Naive thymus-derived CD4-positive, alpha-beta T cell (primary cell): Measurements from ENCODE around the gene TMEM40. TPM values are rescaled to one million over a fixed set of nuclear protein-coding genes. Genes with fewer than 3 reads are reported as not detected.
A peak's percentile ranks its signal among the peaks of the same experiment; 100 is the strongest.

ENCODE experiments used
- ATAC-seq: fragments of 150-1000 bp; cut with Tn5 transposase; 2 replicates; pipeline ENCODE4 v1.10.0; 2021; ENCODE audit warnings: mild to moderate bottlenecking, moderate library complexity
- CTCF ChIA-PET: fragments of 350-600 bp; sonication (Branson Sonifier 250); formaldehyde crosslinking; loops from one replicate; lab custom pipeline; 2021; ENCODE audit warnings: antibody characterized with exemption; lab: Charles Lee
- POLR2A ChIA-PET: fragments of 350-600 bp; sonication (Branson Sonifier 250); formaldehyde crosslinking; loops from one replicate; lab custom pipeline; 2021; ENCODE audit warnings: antibody characterized with exemption, inconsistent platforms; lab: Charles Lee
- DNase-seq, 9 donors: peaks; one replicate each; pipeline versions ENCODE4 v3.0.0 to v3.0.0-alpha.2; 2020 to 2022; ENCODE audit warnings: mixed read lengths in 1 of 9
- H3K27ac ChIP-seq: one replicate; pipeline ENCODE4 v1.7.0; 2013; ENCODE audit warnings: mild to moderate bottlenecking, low read depth, low read length, moderate library complexity
- H3K27me3 ChIP-seq, 2 donors: one replicate each; pipeline ENCODE4 v1.7.0; 2013; ENCODE audit warnings: low read length in 2 of 2, mild to moderate bottlenecking in 2 of 2, moderate library complexity in 2 of 2; ENCODE audit not compliant: control insufficient read depth in 2 of 2, insufficient read depth in 2 of 2
- H3K36me3 ChIP-seq, 3 experiments: 1 replicate in 2 of 3; 2 replicates in 1 of 3; pipeline ENCODE4 v1.7.0; 2013; ENCODE audit warnings: low read length in 3 of 3, mild to moderate bottlenecking in 3 of 3, moderate library complexity in 1 of 3; ENCODE audit not compliant: insufficient read depth in 3 of 3, control insufficient read depth in 2 of 3
- H3K4me1 ChIP-seq, 2 donors: one replicate each; pipeline ENCODE4 v1.7.0; 2013; ENCODE audit warnings: low read length in 2 of 2, mild to moderate bottlenecking in 2 of 2, moderate library complexity in 1 of 2; ENCODE audit not compliant: control insufficient read depth in 2 of 2, insufficient read depth in 2 of 2
- H3K4me3 ChIP-seq: 2 replicates; pipeline ENCODE4 v1.7.0; 2013; ENCODE audit warnings: mild to moderate bottlenecking, low read length
- H3K9me3 ChIP-seq, 3 experiments: 1 replicate in 2 of 3; 2 replicates in 1 of 3; pipeline ENCODE4 v1.7.0; 2013; ENCODE audit warnings: low read length in 3 of 3; ENCODE audit not compliant: control insufficient read depth in 2 of 3
- H3K27ac Mint-ChIP-seq, 9 donors: one replicate each; pipeline ENCODE4 v1.8.0; 2020 to 2022; ENCODE audit warnings: mixed read lengths in 9 of 9, mild to moderate bottlenecking in 8 of 9, moderate library complexity in 5 of 9, inconsistent platforms in 2 of 9
- H3K27me3 Mint-ChIP-seq, 5 donors: one replicate each; pipeline ENCODE4 v1.8.0; 2021 to 2022; ENCODE audit warnings: mixed read lengths in 5 of 5, mild to moderate bottlenecking in 1 of 5
- H3K36me3 Mint-ChIP-seq, 5 donors: one replicate each; pipeline ENCODE4 v1.8.0; 2020 to 2022; ENCODE audit warnings: mixed read lengths in 5 of 5, mild to moderate bottlenecking in 3 of 5, inconsistent platforms in 1 of 5
- H3K4me1 Mint-ChIP-seq, 7 donors: one replicate each; pipeline ENCODE4 v1.8.0; 2020 to 2022; ENCODE audit warnings: mixed read lengths in 7 of 7, mild to moderate bottlenecking in 3 of 7, inconsistent platforms in 1 of 7
- H3K4me3 Mint-ChIP-seq, 10 donors: one replicate each; pipeline ENCODE4 v1.8.0; 2020 to 2022; ENCODE audit warnings: mild to moderate bottlenecking in 10 of 10, mixed read lengths in 10 of 10, moderate library complexity in 6 of 10, inconsistent platforms in 2 of 10
- H3K9me3 Mint-ChIP-seq, 11 donors: one replicate each; pipeline ENCODE4 v1.8.0; 2020 to 2022; ENCODE audit warnings: mixed read lengths in 11 of 11, mild to moderate bottlenecking in 4 of 11, inconsistent platforms in 1 of 11, moderate library complexity in 1 of 11
- intact Hi-C, 2 donors: fragments of 100-400 bp; cut with micrococcal nuclease; formaldehyde crosslinking; loops; one replicate each; pipeline ENCODE4 v1.15.1; 2023
- polyA plus RNA-seq, 2 donors: library from polyadenylated mRNA; unstranded; fragments of 300-500 nt; fragmentation: Illumina TruSeq; gene quantifications; one replicate each; pipeline ENCODE4 v1.2.3, GENCODE V29; 2021
- total RNA-seq, 6 experiments: library from RNA in 5 of 6; stranded (reverse) in 5 of 6; gene quantifications; 1 replicate in 5 of 6; 2 replicates in 1 of 6; pipeline ENCODE4 v1.2.3 and lab custom pipeline; 2021 to 2026

TMEM40 gene
- total and polyA plus RNA-seq, 7 experiments from 2014 or later = 1.1 TPM; not detected in 6

- H3K36me3 Mint-ChIP-seq = no peaks in the 10 kb centered on the region
- H3K27me3 Mint-ChIP-seq = peaks cover 0 to 9% (median 0%) of the 10 kb centered on the region in 5 donors
- Histone ChIP-seq H3K4me1 (no peaks in the 10 kb centered on the region), H3K9me3 (no peaks in the 10 kb centered on the region), H3K36me3 (no peaks in the 10 kb centered on the region), H3K27me3 (no peaks in the 10 kb centered on the region), H3K4me3 (no peak overlapping the region), H3K27ac (no peak overlapping the region)
- DNase-seq (no peak), ATAC-seq (no peak)
- ChIA-PET POLR2A (no interaction called here), CTCF (no interaction called here)
- peaks cover 0 to 13% (median 9%) of the 10 kb centered on the region in 7 donors for H3K4me1 Mint-ChIP-seq
- no peak overlapping the region for H3K4me3 Mint-ChIP-seq
- H3K9me3 Mint-ChIP-seq = peaks cover 0 to 3% (median 0%) of the 10 kb centered on the region in 11 donors
- H3K27ac Mint-ChIP-seq = peak overlapping the region in 1 of 9 donors; percentile 48
- intact Hi-C loops = no loop called here
These were observed 14.1 kb upstream of the TMEM40 start for GRCh38 chr3:12773030-12773709.

- Mint-ChIP-seq H3K27ac (no peak overlapping the region), H3K4me3 (peak overlapping the region in 1 of 10 donors; percentile 29), H3K9me3 (peaks cover 0 to 3% (median 0%) of the 10 kb centered on the region in 11 donors), H3K36me3 (no peaks in the 10 kb centered on the region), H3K27me3 (peaks cover 0 to 9% (median 0%) of the 10 kb centered on the region in 5 donors), H3K4me1 (peaks cover 0 to 13% (median 9%) of the 10 kb centered on the region in 7 donors)
- no peaks in the 10 kb centered on the region for H3K27me3 ChIP-seq
- H3K4me1 ChIP-seq = no peaks in the 10 kb centered on the region
- H3K36me3 ChIP-seq = no peaks in the 10 kb centered on the region
- ATAC-seq (no peak), DNase-seq (no peak)
- POLR2A ChIA-PET = no interaction called here
- no peak overlapping the region for H3K27ac ChIP-seq
- no peaks in the 10 kb centered on the region for H3K9me3 ChIP-seq
- intact Hi-C loops = no loop called here
- no peak overlapping the region for H3K4me3 ChIP-seq
- CTCF ChIA-PET = no interaction called here
These were observed 13.4 kb upstream of the TMEM40 start for GRCh38 chr3:12772462-12772861.

GRCh38 chr3:12771236-12771635 lies 12.2 kb upstream of the TMEM40 start:
- Histone ChIP-seq H3K4me1 (no peaks in the 10 kb centered on the region), H3K27ac (no peak overlapping the region), H3K36me3 (no peaks in the 10 kb centered on the region), H3K9me3 (no peaks in the 10 kb centered on the region), H3K4me3 (no peak overlapping the region), H3K27me3 (no peaks in the 10 kb centered on the region)
- Mint-ChIP-seq H3K36me3 (no peaks in the 10 kb centered on the region), H3K4me1 (peaks cover 0 to 13% (median 9%) of the 10 kb centered on the region in 7 donors), H3K27ac (no peak overlapping the region), H3K4me3 (no peak overlapping the region), H3K9me3 (peaks cover 0 to 3% (median 0%) of the 10 kb centered on the region in 11 donors), H3K27me3 (peaks cover 0 to 4% (median 0%) of the 10 kb centered on the region in 5 donors)
- ChIA-PET POLR2A (no interaction called here), CTCF (no interaction called here)
- DNase-seq (no peak), ATAC-seq (no peak)
- intact Hi-C loops = no loop called here

- DNase-seq (no peak), ATAC-seq (no peak)
- H3K4me3 ChIP-seq = no peak overlapping the region
- intact Hi-C loops = no loop called here
- peaks cover 0 to 3% (median 0%) of the 10 kb centered on the region in 11 donors for H3K9me3 Mint-ChIP-seq
- no peaks in the 10 kb centered on the region for H3K27me3 ChIP-seq
- H3K4me3 Mint-ChIP-seq = no peak overlapping the region
- no peaks in the 10 kb centered on the region for H3K4me1 ChIP-seq
- ChIA-PET CTCF (no interaction called here), POLR2A (no interaction called here)
- peaks cover 0 to 2% (median 0%) of the 10 kb centered on the region in 5 donors for H3K27me3 Mint-ChIP-seq
- H3K36me3 ChIP-seq = no peaks in the 10 kb centered on the region
- H3K9me3 ChIP-seq = no peaks in the 10 kb centered on the region
- H3K4me1 Mint-ChIP-seq = peaks cover 0 to 13% (median 9%) of the 10 kb centered on the region in 7 donors
- no peaks in the 10 kb centered on the region for H3K36me3 Mint-ChIP-seq
- H3K27ac ChIP-seq = no peak overlapping the region
- H3K27ac Mint-ChIP-seq = no peak overlapping the region
These were observed 10.7 kb upstream of the TMEM40 start for GRCh38 chr3:12769761-12770160.

DNA sequence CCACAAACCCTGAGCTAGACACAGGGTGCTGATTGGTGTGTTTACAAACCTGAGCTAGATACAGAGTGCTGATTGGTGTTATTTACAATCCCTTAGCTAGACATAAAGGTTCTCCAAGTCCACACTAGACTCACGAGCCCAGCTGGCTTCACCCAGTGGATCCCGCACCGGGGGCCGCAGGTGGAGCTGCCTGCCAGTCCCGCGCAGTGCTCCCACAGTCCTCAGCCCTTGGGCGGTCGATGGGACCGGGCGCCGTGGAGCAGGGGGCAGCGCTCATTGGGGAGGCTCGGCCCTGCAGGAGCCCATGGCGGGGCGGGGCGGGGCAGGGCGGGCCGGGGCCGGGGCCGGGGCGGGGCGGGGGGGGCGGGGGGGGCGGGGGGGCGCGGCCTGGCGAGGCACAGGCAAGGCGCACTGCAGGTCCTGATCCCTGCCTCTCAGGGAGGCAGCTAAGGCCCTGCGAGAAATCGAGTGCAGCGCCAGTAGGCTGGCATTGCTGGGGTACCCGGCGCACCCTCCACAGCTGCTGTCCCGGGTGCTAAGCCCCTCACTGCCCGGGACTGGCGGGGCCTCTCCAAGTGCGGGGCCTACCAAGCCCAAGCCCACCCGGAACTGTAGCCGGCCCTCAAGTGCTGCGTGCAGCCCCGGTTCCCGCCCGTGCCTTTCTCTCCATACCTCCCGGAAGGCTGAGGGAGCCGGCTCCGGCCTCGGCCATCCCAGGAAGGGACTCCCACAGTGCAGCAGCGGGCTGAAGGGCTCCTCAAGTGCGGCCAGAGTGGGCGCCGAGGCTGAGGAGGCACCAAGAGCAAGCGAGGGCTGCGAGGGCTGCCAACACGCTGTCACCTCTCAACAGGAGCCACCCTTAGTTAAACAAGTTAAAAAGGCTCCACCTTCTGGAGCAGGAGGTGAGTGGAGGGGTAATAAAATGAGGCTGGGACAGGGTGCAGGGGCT lies 9.8 kb upstream of the TMEM40 start:
- H3K4me1 Mint-ChIP-seq = peaks cover 0 to 13% (median 9%) of the 10 kb centered on the region in 7 donors
- CTCF ChIA-PET = interaction anchor here (1.2 kb wide), 1 partner anchor 1117 kb away, joined by 6 read pairs; no protein-coding TSS in a partner anchor
- H3K9me3 ChIP-seq = no peaks in the 10 kb centered on the region

GRCh38 chr3:12766541-12766940 lies 7.5 kb upstream of the TMEM40 start:
- H3K4me1 ChIP-seq = no peaks in the 10 kb centered on the region
- Mint-ChIP-seq H3K27ac (no peak overlapping the region), H3K36me3 (no peaks in the 10 kb centered on the region), H3K4me3 (no peak overlapping the region), H3K27me3 (no peaks in the 10 kb centered on the region), H3K4me1 (no peaks in the 10 kb centered on the region), H3K9me3 (peaks cover 0 to 2% (median 0%) of the 10 kb centered on the region in 11 donors)
- H3K4me3 ChIP-seq = no peak overlapping the region
- no peaks in the 10 kb centered on the region for H3K9me3 ChIP-seq
- CTCF ChIA-PET = no interaction called here
- DNase-seq (no peak), ATAC-seq (no peak)
- intact Hi-C loops = no loop called here
- H3K27me3 ChIP-seq = no peaks in the 10 kb centered on the region
- H3K27ac ChIP-seq = no peak overlapping the region
- H3K36me3 ChIP-seq = no peaks in the 10 kb centered on the region
- POLR2A ChIA-PET = no interaction called here

More for the DNA sequence above, 9.8 kb upstream of the TMEM40 start:
- H3K36me3 Mint-ChIP-seq = no peaks in the 10 kb centered on the region
- DNase-seq (no peak), ATAC-seq (no peak)
- H3K27ac Mint-ChIP-seq = no peak overlapping the region
- intact Hi-C loops = no loop called here
- no peaks in the 10 kb centered on the region for H3K36me3 ChIP-seq
- no peak overlapping the region for H3K27ac ChIP-seq
- H3K4me3 Mint-ChIP-seq = no peak overlapping the region
- H3K27me3 Mint-ChIP-seq = no peaks in the 10 kb centered on the region
- POLR2A ChIA-PET = no interaction called here
- peaks cover 0 to 3% (median 0%) of the 10 kb centered on the region in 11 donors for H3K9me3 Mint-ChIP-seq
- no peak overlapping the region for H3K4me3 ChIP-seq
- H3K4me1 ChIP-seq = no peaks in the 10 kb centered on the region
- no peaks in the 10 kb centered on the region for H3K27me3 ChIP-seq
